Activated CD8-positive, alpha-beta T cell treated with anti-CD3 and anti-CD28 coated beads, Interleukin-2, amount 10 ng/mL, durations not matched to agents 7 days and 5 days (primary cell): Measurements from ENCODE around the gene PAX2. TPM values are rescaled to one million over a fixed set of nuclear protein-coding genes. Genes with fewer than 3 reads are reported as not detected.

Experiments
- ATAC-seq: fragments of 150-1000 bp; cut with Tn5 transposase; one replicate; pipeline ENCODE4 v1.10.0; 2021; ENCODE audit warnings: moderate library complexity
- CTCF ChIA-PET: fragments of 350-600 bp; sonication (Branson Sonifier 250); formaldehyde crosslinking; loops from one replicate; lab custom pipeline; 2021; ENCODE audit warnings: antibody characterized with exemption; lab: Charles Lee
- POLR2A ChIA-PET: fragments of 350-600 bp; sonication (Branson Sonifier 250); formaldehyde crosslinking; loops from one replicate; lab custom pipeline; 2021; ENCODE audit warnings: antibody characterized with exemption; lab: Charles Lee
- DNase-seq: peaks from one replicate; pipeline ENCODE4 v3.0.0-alpha.2; 2020
- H3K27ac Mint-ChIP-seq: one replicate; pipeline ENCODE4 v1.8.0; 2021; ENCODE audit warnings: mild to moderate bottlenecking, mixed read lengths
- H3K27me3 Mint-ChIP-seq: one replicate; pipeline ENCODE4 v1.8.0; 2021; ENCODE audit warnings: low read depth, mixed read lengths
- H3K36me3 Mint-ChIP-seq: one replicate; pipeline ENCODE4 v1.8.0; 2021; ENCODE audit warnings: low read depth, mixed read lengths
- H3K4me1 Mint-ChIP-seq: one replicate; pipeline ENCODE4 v1.8.0; 2021; ENCODE audit warnings: low read depth, mixed read lengths
- H3K4me3 Mint-ChIP-seq: one replicate; pipeline ENCODE4 v1.8.0; 2021; ENCODE audit warnings: mild to moderate bottlenecking, mixed read lengths
- H3K9me3 Mint-ChIP-seq: one replicate; pipeline ENCODE4 v1.8.0; 2022; ENCODE audit warnings: mixed read lengths; ENCODE audit not compliant: insufficient read depth
- total RNA-seq, 2 experiments: library from RNA; stranded (reverse); gene quantifications; one replicate each; pipeline ENCODE4 v1.2.3, GENCODE V29; 2021

The PAX2 gene
- total RNA-seq, 2 experiments from 2014 or later = not detected

GRCh38 chr10:100830728-100831111 is 85.3 kb downstream of the PAX2 start:
- DNase-seq (no peak), ATAC-seq (no peak)
- Mint-ChIP-seq H3K36me3 (no peaks in the 10 kb centered on the region), H3K27me3 (peaks cover 72% of the 10 kb centered on the region), H3K4me3 (no peak overlapping the region), H3K27ac (no peak overlapping the region), H3K9me3 (no peaks in the 10 kb centered on the region), H3K4me1 (peaks cover 39% of the 10 kb centered on the region)
- POLR2A ChIA-PET = no interaction called here
- CTCF ChIA-PET = no interaction called here

GRCh38 chr10:100831742-100832141 is 86.4 kb downstream of the PAX2 start:
- H3K4me3 Mint-ChIP-seq = no peak overlapping the region
- H3K9me3 Mint-ChIP-seq = no peaks in the 10 kb centered on the region
- ATAC-seq = no peak
- peaks cover 39% of the 10 kb centered on the region for H3K4me1 Mint-ChIP-seq
- no peak overlapping the region for H3K27ac Mint-ChIP-seq
- DNase-seq = no peak
- ChIA-PET POLR2A (no interaction called here), CTCF (interaction anchor here (1.1 to 1.2 kb wide), 2 partner anchors 12 to 47 kb away, joined by 3 to 4 read pairs; no protein-coding TSS in a partner anchor)
- peaks cover 66% of the 10 kb centered on the region for H3K27me3 Mint-ChIP-seq
- H3K36me3 Mint-ChIP-seq = no peaks in the 10 kb centered on the region

- no peaks in the 10 kb centered on the region for H3K9me3 Mint-ChIP-seq
- no peak overlapping the region for H3K27ac Mint-ChIP-seq
- DNase-seq (no peak), ATAC-seq (no peak)
- no peaks in the 10 kb centered on the region for H3K36me3 Mint-ChIP-seq
- ChIA-PET POLR2A (no interaction called here), CTCF (no interaction called here)
- H3K27me3 Mint-ChIP-seq = peaks cover 39% of the 10 kb centered on the region
- H3K4me3 Mint-ChIP-seq = no peak overlapping the region
- H3K4me1 Mint-ChIP-seq = peaks cover 12% of the 10 kb centered on the region
These were observed 90.4 kb downstream of the PAX2 start for GRCh38 chr10:100835810-100836209.

- Mint-ChIP-seq H3K4me1 (peaks cover 6% of the 10 kb centered on the region), H3K4me3 (no peak overlapping the region), H3K36me3 (no peaks in the 10 kb centered on the region), H3K9me3 (no peaks in the 10 kb centered on the region), H3K27me3 (peaks cover 37% of the 10 kb centered on the region), H3K27ac (no peak overlapping the region)
- POLR2A ChIA-PET = no interaction called here
- CTCF ChIA-PET = no interaction called here
- DNase-seq = no peak
- no peak for ATAC-seq
These were observed 91.5 kb downstream of the PAX2 start for GRCh38 chr10:100836891-100837290.

GRCh38 chr10:100837300-100837699 is 91.9 kb downstream of the PAX2 start:
- ATAC-seq = no peak
- no peak overlapping the region for H3K27ac Mint-ChIP-seq
- H3K36me3 Mint-ChIP-seq = no peaks in the 10 kb centered on the region
- DNase-seq = no peak
- H3K4me3 Mint-ChIP-seq = no peak overlapping the region
- no peaks in the 10 kb centered on the region for H3K9me3 Mint-ChIP-seq
- POLR2A ChIA-PET = no interaction called here
- H3K27me3 Mint-ChIP-seq = peaks cover 34% of the 10 kb centered on the region
- peaks cover 2% of the 10 kb centered on the region for H3K4me1 Mint-ChIP-seq
- CTCF ChIA-PET = no interaction called here

GRCh38 chr10:100838986-100839385 is 93.6 kb downstream of the PAX2 start:
- DNase-seq (no peak), ATAC-seq (peak; percentile 39)
- CTCF ChIA-PET = interaction anchor here (0.8 to 1.6 kb wide), 2 partner anchors 33 to 256 kb away, joined by 3 to 5 read pairs; no protein-coding TSS in a partner anchor
- Mint-ChIP-seq H3K4me1 (no peaks in the 10 kb centered on the region), H3K27me3 (peaks cover 23% of the 10 kb centered on the region), H3K9me3 (no peaks in the 10 kb centered on the region), H3K27ac (no peak overlapping the region), H3K36me3 (no peaks in the 10 kb centered on the region), H3K4me3 (no peak overlapping the region)
- POLR2A ChIA-PET = no interaction called here

GRCh38 chr10:100841528-100841927 is 96.1 kb downstream of the PAX2 start:
- peaks cover 21% of the 10 kb centered on the region for H3K27me3 Mint-ChIP-seq
- H3K36me3 Mint-ChIP-seq = no peaks in the 10 kb centered on the region
- no peaks in the 10 kb centered on the region for H3K9me3 Mint-ChIP-seq
- H3K4me1 Mint-ChIP-seq = no peaks in the 10 kb centered on the region
- ATAC-seq (no peak), DNase-seq (no peak)
- no peak overlapping the region for H3K27ac Mint-ChIP-seq
- ChIA-PET CTCF (no interaction called here), POLR2A (no interaction called here)
- H3K4me3 Mint-ChIP-seq = no peak overlapping the region

- Mint-ChIP-seq H3K27me3 (peaks cover 44% of the 10 kb centered on the region), H3K9me3 (no peaks in the 10 kb centered on the region), H3K4me3 (no peak overlapping the region), H3K27ac (no peak overlapping the region), H3K4me1 (no peaks in the 10 kb centered on the region), H3K36me3 (no peaks in the 10 kb centered on the region)
- CTCF ChIA-PET = no interaction called here
- ATAC-seq = no peak
- POLR2A ChIA-PET = no interaction called here
- DNase-seq = no peak
These were observed 102.1 kb downstream of the PAX2 start for GRCh38 chr10:100847440-100847839.

GRCh38 chr10:100848770-100849169 is 103.4 kb downstream of the PAX2 start:
- no peak overlapping the region for H3K27ac Mint-ChIP-seq
- POLR2A ChIA-PET = no interaction called here

GRCh38 chr10:100858261-100858660 is 112.9 kb downstream of the PAX2 start:
- Mint-ChIP-seq H3K36me3 (no peaks in the 10 kb centered on the region), H3K27ac (no peak overlapping the region), H3K4me3 (no peak overlapping the region), H3K9me3 (no peaks in the 10 kb centered on the region), H3K27me3 (peaks cover 36% of the 10 kb centered on the region), H3K4me1 (no peaks in the 10 kb centered on the region)
- CTCF ChIA-PET = no interaction called here
- POLR2A ChIA-PET = no interaction called here
- DNase-seq (no peak), ATAC-seq (no peak)

More at GRCh38 chr10:100848770-100849169, 103.4 kb downstream of the PAX2 start:
- Mint-ChIP-seq H3K36me3 (no peaks in the 10 kb centered on the region), H3K27me3 (peaks cover 43% of the 10 kb centered on the region), H3K4me1 (no peaks in the 10 kb centered on the region), H3K9me3 (no peaks in the 10 kb centered on the region), H3K4me3 (no peak overlapping the region)
- CTCF ChIA-PET = interaction anchor here (0.9 kb wide), 2 partner anchors 40 to 287 kb away, joined by 3 read pairs; no protein-coding TSS in a partner anchor
- no peak for ATAC-seq
- no peak for DNase-seq

- Mint-ChIP-seq H3K27ac (no peak overlapping the region), H3K27me3 (peaks cover 36% of the 10 kb centered on the region), H3K4me3 (no peak overlapping the region), H3K36me3 (no peaks in the 10 kb centered on the region), H3K9me3 (no peaks in the 10 kb centered on the region), H3K4me1 (no peaks in the 10 kb centered on the region)
- no peak for ATAC-seq
- ChIA-PET POLR2A (no interaction called here), CTCF (interaction anchor here (1.9 kb wide), 1 partner anchor 13 kb away, joined by 6 read pairs; no protein-coding TSS in a partner anchor)
- DNase-seq = no peak
These were observed 113.5 kb downstream of the PAX2 start for GRCh38 chr10:100858747-100859483.

GRCh38 chr10:100859484-100859763 is 114.0 kb downstream of the PAX2 start:
- Mint-ChIP-seq H3K9me3 (no peaks in the 10 kb centered on the region), H3K4me3 (no peak overlapping the region), H3K27me3 (peaks cover 36% of the 10 kb centered on the region), H3K27ac (no peak overlapping the region), H3K36me3 (no peaks in the 10 kb centered on the region), H3K4me1 (no peaks in the 10 kb centered on the region)
- CTCF ChIA-PET = interaction anchor here (1.9 kb wide), 1 partner anchor 12 kb away, joined by 6 read pairs; no protein-coding TSS in a partner anchor
- POLR2A ChIA-PET = no interaction called here
- ATAC-seq (no peak), DNase-seq (no peak)
